ENCODE measurements around the gene TCEAL8. TPM values are rescaled to one million over a fixed set of nuclear protein-coding genes. Genes with fewer than 3 reads are reported as not detected.

Gene TCEAL8
- polyA plus RNA-seq, 3 donors: 7.0 to 33.7 (median 30.2) TPM

DNA sequence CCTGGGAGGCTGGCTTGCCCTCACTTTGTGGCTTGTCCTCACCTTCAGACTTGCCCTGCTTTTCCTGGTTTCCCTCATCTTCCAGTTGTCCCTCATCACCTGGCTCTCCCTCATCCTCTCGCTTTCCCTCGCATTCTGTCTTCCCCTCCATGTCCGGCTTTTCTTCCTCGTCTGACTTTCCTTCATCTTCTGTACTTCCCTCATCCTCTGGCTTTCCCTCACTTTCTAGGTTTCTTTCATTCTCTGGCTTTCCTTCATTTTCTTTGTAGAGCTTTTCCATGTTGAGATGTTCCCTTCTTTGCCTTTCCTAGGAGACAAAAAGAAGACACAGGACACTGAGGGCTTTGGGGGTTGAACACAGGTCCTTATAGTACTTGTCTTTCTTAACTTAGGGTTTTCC is 19.3 kb upstream of the TCEAL8 start:
- Histone ChIP-seq H3K4me1 (ENCODE audit: control insufficient read depth in 1 of 2, insufficient read depth in 2 of 2, low read length in 2 of 2) (peaks cover 0 to 7% of the 10 kb centered on the region in 2 donors), H4K20me1 (ENCODE audit: insufficient read depth, low read length) (no peaks in the 10 kb centered on the region), H3K9ac (ENCODE audit: insufficient read depth, low read length, poor library complexity, severe bottlenecking) (no peak overlapping the region), H2AFZ (ENCODE audit: insufficient read depth, low read depth, low read length, poor library complexity, severe bottlenecking) (no peak overlapping the region), H3K27me3 (ENCODE audit: control insufficient read depth in 2 of 2, insufficient read depth in 2 of 2, low read length in 2 of 2) (peaks cover 0 to 12% of the 10 kb centered on the region in 2 donors), H3K4me3 (replicated peaks in 1 of 3; ENCODE audit: low read depth in 2 of 3, low read length in 3 of 3) (no peak overlapping the region), H3K79me2 (ENCODE audit: insufficient read depth, low read length) (no peaks in the 10 kb centered on the region), H3K9me3 (replicated peaks in 1 of 2; ENCODE audit: control insufficient read depth in 1 of 2, insufficient read depth in 1 of 2, low read length in 2 of 2) (no peaks in the 10 kb centered on the region), H3K27ac (ENCODE audit: low read depth in 1 of 2, low read length in 2 of 2) (no peak overlapping the region), H3K36me3 (replicated peaks in 1 of 2; ENCODE audit: control insufficient read depth in 1 of 2, insufficient read depth in 2 of 2, low read length in 2 of 2) (no peaks in the 10 kb centered on the region), H3K4me2 (replicated peaks; ENCODE audit: extremely low read depth, low read length, poor library complexity, severe bottlenecking) (no peak overlapping the region)
- Mint-ChIP-seq H3K9me3 (peaks cover 0 to 2% (median 0%) of the 10 kb centered on the region in 7 donors), H3K36me3 (no peaks in the 10 kb centered on the region), H3K4me1 (peaks cover 15% of the 10 kb centered on the region), H3K27me3 (ENCODE audit: low read depth in 3 of 3) (peaks cover 21 to 29% (median 26%) of the 10 kb centered on the region in 3 donors), H3K4me3 (peak overlapping the region in 1 of 2 donors; percentile 64), H3K27ac (no peak overlapping the region)
- no peak for DNase-seq
- 100% methylated on average over 1 of the region's 4 CpGs for WGBS (ENCODE audit: insufficient coverage)
- TF ChIP-seq, protein P1, sequence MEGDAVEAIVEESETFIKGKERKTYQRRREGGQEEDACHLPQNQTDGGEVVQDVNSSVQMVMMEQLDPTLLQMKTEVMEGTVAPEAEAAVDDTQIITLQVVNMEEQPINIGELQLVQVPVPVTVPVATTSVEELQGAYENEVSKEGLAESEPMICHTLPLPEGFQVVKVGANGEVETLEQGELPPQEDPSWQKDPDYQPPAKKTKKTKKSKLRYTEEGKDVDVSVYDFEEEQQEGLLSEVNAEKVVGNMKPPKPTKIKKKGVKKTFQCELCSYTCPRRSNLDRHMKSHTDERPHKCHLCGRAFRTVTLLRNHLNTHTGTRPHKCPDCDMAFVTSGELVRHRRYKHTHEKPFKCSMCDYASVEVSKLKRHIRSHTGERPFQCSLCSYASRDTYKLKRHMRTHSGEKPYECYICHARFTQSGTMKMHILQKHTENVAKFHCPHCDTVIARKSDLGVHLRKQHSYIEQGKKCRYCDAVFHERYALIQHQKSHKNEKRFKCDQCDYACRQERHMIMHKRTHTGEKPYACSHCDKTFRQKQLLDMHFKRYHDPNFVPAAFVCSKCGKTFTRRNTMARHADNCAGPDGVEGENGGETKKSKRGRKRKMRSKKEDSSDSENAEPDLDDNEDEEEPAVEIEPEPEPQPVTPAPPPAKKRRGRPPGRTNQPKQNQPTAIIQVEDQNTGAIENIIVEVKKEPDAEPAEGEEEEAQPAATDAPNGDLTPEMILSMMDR (IDR thresholded peaks at IDR 0.05): no peak
- intact Hi-C loops (cut with micrococcal nuclease): no loop called here

DNA sequence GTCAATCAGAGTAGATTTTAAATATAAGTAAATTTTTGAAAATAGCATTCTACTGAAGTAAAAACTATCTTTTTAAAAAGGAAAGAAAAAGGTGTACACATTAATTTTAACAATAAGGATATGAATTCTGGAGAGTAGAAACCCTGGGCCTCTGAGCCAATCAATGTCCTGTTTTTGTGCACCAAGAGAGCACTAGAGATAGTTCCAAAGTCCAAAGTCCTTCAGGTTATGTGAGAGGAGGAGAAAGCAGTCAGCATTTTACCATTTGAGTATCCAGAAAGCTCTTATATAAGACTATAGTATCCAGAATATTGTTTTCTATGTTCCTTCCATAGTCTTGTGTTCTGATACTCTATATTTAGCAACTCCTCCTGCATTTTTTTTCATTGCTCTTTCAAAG is 3.3 kb upstream of the TCEAL8 start:
- Histone ChIP-seq H3K9me3 (replicated peaks in 1 of 2; ENCODE audit: control insufficient read depth in 1 of 2, insufficient read depth in 1 of 2, low read length in 2 of 2) (no peaks in the 10 kb centered on the region), H3K4me3 (replicated peaks in 1 of 3; ENCODE audit: low read depth in 2 of 3, low read length in 3 of 3) (no peak overlapping the region), H3K27ac (ENCODE audit: low read depth in 1 of 2, low read length in 2 of 2) (no peak overlapping the region), H3K27me3 (ENCODE audit: control insufficient read depth in 2 of 2, insufficient read depth in 2 of 2, low read length in 2 of 2) (no peaks in the 10 kb centered on the region), H3K4me2 (replicated peaks; ENCODE audit: extremely low read depth, low read length, poor library complexity, severe bottlenecking) (no peak overlapping the region), H3K79me2 (ENCODE audit: insufficient read depth, low read length) (peaks cover 12% of the 10 kb centered on the region), H2AFZ (ENCODE audit: insufficient read depth, low read depth, low read length, poor library complexity, severe bottlenecking) (no peak overlapping the region), H3K36me3 (replicated peaks in 1 of 2; ENCODE audit: control insufficient read depth in 1 of 2, insufficient read depth in 2 of 2, low read length in 2 of 2) (no peaks in the 10 kb centered on the region), H3K9ac (ENCODE audit: insufficient read depth, low read length, poor library complexity, severe bottlenecking) (no peak overlapping the region), H3K4me1 (ENCODE audit: control insufficient read depth in 1 of 2, insufficient read depth in 2 of 2, low read length in 2 of 2) (peaks cover 11 to 14% of the 10 kb centered on the region in 2 donors), H4K20me1 (ENCODE audit: insufficient read depth, low read length) (no peaks in the 10 kb centered on the region)
- Mint-ChIP-seq H3K4me1 (peaks cover 15% of the 10 kb centered on the region), H3K4me3 (no peak overlapping the region), H3K27me3 (ENCODE audit: low read depth in 3 of 3) (peaks cover 1 to 8% (median 5%) of the 10 kb centered on the region in 3 donors), H3K9me3 (peaks cover 0 to 5% (median 0%) of the 10 kb centered on the region in 7 donors), H3K36me3 (peaks cover 0 to 1% of the 10 kb centered on the region in 2 donors), H3K27ac (no peak overlapping the region)
- TF ChIP-seq, protein P1 (IDR thresholded peaks at IDR 0.05): no peak
- no peak for DNase-seq
- intact Hi-C loops (cut with micrococcal nuclease): no loop called here
